GM20000 (cell line): ENCODE data around the gene LAG3.

ENCODE experiments used
- DNase-seq: peaks from one replicate; pipeline ENCODE4 v3.0.0; 2012; ENCODE audit warnings: low spot score
- TF ChIP-seq, protein P1 (sequence below): IDR thresholded peaks from 2 replicates; pipeline ENCODE4 v1.5.1; 2012; ENCODE audit warnings: mild to moderate bottlenecking, control low read depth; ENCODE audit errors: extremely low read depth, missing control alignments

LAG3 gene

GRCh38 chr12:6817662-6818157 lies 45.4 kb downstream of the LAG3 start:
- no peak for DNase-seq
- TF ChIP-seq, protein P1, sequence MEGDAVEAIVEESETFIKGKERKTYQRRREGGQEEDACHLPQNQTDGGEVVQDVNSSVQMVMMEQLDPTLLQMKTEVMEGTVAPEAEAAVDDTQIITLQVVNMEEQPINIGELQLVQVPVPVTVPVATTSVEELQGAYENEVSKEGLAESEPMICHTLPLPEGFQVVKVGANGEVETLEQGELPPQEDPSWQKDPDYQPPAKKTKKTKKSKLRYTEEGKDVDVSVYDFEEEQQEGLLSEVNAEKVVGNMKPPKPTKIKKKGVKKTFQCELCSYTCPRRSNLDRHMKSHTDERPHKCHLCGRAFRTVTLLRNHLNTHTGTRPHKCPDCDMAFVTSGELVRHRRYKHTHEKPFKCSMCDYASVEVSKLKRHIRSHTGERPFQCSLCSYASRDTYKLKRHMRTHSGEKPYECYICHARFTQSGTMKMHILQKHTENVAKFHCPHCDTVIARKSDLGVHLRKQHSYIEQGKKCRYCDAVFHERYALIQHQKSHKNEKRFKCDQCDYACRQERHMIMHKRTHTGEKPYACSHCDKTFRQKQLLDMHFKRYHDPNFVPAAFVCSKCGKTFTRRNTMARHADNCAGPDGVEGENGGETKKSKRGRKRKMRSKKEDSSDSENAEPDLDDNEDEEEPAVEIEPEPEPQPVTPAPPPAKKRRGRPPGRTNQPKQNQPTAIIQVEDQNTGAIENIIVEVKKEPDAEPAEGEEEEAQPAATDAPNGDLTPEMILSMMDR = no peak

DNA sequence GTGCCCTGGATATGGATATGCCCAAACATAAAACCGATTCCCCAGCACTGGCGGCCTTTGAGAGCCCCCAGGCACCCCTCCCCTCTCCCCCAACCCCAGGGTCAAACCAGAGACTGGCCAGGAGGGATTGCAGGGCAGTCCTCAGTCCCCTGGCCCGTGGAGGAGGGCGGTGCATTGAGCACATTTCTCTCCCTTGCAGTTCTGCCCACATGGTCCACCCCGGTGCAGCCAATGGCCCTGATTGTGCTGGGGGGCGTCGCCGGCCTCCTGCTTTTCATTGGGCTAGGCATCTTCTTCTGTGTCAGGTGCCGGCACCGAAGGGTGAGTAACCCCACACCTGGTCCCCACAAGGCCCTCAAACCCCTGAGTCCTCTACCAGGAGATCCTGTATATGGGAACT lies 45.9 kb downstream of the LAG3 start:
- TF ChIP-seq, protein P1 = no peak
- DNase-seq = no peak

DNA sequence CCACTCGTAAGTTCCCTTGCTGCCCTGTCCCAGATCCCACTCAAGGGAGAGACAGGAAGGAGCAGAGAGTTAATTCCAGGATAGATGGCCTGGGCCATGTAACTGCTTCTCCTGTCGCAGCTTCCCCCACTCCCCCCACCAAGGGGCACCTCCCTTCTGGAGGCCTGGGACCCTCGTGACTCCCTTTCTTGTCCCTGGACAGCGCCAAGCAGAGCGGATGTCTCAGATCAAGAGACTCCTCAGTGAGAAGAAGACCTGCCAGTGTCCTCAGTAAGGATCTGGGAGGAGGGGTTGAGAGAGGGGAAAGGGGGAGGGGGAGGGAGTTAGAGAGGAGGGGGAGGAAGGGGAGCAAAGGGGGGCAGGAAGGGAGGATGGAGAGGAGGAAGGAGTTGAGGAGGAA lies 46.3 kb downstream of the LAG3 start:
- TF ChIP-seq, protein P1 = no peak

DNA sequence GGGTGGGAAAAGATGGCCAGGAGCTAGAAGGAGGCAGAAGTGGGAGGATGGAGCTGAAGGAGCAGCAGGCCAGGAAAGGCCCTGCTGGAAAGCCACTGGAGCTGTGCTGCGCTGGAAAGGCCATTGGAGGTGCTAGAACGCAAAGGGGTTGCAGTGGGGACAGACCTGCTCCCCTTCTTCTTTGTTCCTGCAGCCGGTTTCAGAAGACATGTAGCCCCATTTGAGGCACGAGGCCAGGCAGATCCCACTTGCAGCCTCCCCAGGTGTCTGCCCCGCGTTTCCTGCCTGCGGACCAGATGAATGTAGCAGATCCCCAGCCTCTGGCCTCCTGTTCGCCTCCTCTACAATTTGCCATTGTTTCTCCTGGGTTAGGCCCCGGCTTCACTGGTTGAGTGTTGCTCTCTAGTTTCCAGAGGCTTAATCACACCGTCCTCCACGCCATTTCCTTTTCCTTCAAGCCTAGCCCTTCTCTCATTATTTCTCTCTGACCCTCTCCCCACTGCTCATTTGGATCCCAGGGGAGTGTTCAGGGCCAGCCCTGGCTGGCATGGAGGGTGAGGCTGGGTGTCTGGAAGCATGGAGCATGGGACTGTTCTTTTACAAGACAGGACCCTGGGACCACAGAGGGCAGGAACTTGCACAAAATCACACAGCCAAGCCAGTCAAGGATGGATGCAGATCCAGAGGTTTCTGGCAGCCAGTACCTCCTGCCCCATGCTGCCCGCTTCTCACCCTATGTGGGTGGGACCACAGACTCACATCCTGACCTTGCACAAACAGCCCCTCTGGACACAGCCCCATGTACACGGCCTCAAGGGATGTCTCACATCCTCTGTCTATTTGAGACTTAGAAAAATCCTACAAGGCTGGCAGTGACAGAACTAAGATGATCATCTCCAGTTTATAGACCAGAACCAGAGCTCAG lies 47.0 kb downstream of the LAG3 start:
- TF ChIP-seq, protein P1 = no peak

More for the DNA sequence above, 46.3 kb downstream of the LAG3 start:
- no peak for DNase-seq

GRCh38 chr12:6820166-6820565 lies 47.8 kb downstream of the LAG3 start:
- DNase-seq = no peak
- TF ChIP-seq, protein P1 = no peak

More for the DNA sequence above, 47.0 kb downstream of the LAG3 start:
- no peak for DNase-seq

GRCh38 chr12:6821591-6822425 lies 49.5 kb downstream of the LAG3 start, which contains the start of gene GPR162:
Gene GPR162 (plus strand): TSS chr12:6821821. CDS start chr12:6823899, 2,078 bp downstream.
- TF ChIP-seq, protein P1 = no peak
- no peak for DNase-seq
